GM10248 (cell line): ENCODE data around the gene BPHL.
"Not testable (repeated sequence)": the region's sequence is repeated elsewhere in the genome, so short reads cannot be mapped to it uniquely, and the experiment has no call there.

Source experiments
- CTCF ChIA-PET: fragments of 300-600 bp; sonication (Branson Sonifier 250); formaldehyde crosslinking; extraction: SDS; loops from one replicate; lab custom pipeline; 2021; ENCODE audit warnings: antibody characterized with exemption; lab: Yijun Ruan, JAX
- POLR2A ChIA-PET: fragments of 350-650 bp; sonication (Branson Sonifier 250); formaldehyde crosslinking; extraction: SDS; loops from one replicate; lab custom pipeline; 2020; ENCODE audit warnings: antibody characterized with exemption; lab: Yijun Ruan, JAX
- DNase-seq: peaks from one replicate; pipeline ENCODE4 v3.0.0; 2012; ENCODE audit errors: extremely low spot score
- TF ChIP-seq, protein P1 (sequence below): IDR thresholded peaks from 2 replicates; pipeline ENCODE4 v1.5.1; 2012; ENCODE audit warnings: mild to moderate bottlenecking, low read depth; ENCODE audit errors: extremely low read depth, missing control alignments, control extremely low read depth

BPHL gene

DNA sequence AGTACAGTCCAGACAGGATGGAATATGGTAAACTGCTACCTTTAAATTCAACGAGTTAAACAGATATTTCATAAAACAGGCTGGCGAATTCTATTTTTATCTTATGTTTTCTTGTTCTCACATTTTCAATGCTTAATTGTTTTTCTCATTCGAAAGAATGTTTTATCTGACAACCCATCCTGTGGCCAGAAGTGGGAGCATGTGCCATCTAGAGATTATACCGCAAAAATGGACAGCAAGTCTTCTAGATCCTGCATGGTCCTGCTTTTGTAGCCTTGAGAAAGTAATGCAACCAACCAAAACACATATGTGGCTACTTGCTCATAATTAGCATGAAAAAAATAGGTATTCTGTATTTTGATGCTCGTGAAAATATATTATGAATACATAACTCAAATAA lies 78.3 kb downstream of the BPHL start:
- POLR2A ChIA-PET: no interaction called here
- TF ChIP-seq, protein P1, sequence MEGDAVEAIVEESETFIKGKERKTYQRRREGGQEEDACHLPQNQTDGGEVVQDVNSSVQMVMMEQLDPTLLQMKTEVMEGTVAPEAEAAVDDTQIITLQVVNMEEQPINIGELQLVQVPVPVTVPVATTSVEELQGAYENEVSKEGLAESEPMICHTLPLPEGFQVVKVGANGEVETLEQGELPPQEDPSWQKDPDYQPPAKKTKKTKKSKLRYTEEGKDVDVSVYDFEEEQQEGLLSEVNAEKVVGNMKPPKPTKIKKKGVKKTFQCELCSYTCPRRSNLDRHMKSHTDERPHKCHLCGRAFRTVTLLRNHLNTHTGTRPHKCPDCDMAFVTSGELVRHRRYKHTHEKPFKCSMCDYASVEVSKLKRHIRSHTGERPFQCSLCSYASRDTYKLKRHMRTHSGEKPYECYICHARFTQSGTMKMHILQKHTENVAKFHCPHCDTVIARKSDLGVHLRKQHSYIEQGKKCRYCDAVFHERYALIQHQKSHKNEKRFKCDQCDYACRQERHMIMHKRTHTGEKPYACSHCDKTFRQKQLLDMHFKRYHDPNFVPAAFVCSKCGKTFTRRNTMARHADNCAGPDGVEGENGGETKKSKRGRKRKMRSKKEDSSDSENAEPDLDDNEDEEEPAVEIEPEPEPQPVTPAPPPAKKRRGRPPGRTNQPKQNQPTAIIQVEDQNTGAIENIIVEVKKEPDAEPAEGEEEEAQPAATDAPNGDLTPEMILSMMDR: no peak
- CTCF ChIA-PET: interaction anchor here (1.8 to 4.1 kb wide), 2 partner anchors 10 to 12 kb away, joined by 5 to 16 read pairs; no protein-coding TSS in a partner anchor
- DNase-seq: no peak

DNA sequence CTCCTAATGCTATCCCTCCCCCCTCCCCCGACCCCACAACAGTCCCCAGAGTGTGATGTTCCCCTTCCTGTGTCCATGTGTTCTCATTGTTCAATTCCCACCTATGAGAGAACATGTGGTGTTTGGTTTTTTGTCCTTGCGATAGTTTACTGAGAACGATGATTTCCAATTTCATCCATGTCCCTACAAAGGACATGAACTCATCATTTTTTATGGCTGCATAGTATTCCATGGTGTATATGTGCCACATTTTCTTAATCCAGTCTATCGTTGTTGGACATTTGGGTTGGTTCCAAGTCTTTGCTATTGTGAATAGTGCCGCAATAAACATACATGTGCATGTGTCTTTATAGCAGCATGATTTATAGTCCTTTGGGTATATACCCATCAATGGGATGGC lies 79.2 kb downstream of the BPHL start:
- DNase-seq, POLR2A ChIA-PET, CTCF ChIA-PET: not testable (repeated sequence)

DNA sequence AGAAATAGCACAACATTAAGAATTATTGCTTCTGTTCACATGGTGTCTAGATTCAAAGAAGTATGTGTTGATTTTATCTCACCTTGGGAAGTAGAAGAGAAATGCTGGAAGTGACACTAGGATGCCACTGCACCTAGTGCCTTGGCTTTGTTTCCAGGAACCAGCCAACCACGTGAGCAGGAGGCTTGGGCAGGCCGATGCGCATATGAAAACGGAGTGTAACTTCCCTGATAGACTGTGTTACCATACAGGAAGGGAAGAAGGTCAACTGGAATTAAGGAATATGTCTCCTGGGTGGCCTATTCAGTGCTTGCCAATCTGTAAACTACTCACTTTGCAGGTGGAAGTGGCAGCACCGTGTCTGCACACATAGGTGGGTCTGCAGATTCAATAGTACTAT lies 80.9 kb downstream of the BPHL start:
- TF ChIP-seq, protein P1: no peak
- POLR2A ChIA-PET: no interaction called here
- no peak for DNase-seq
- CTCF ChIA-PET: interaction anchor here (1.7 kb wide), 1 partner anchor 11 kb away, joined by 4 read pairs; no protein-coding TSS in a partner anchor

DNA sequence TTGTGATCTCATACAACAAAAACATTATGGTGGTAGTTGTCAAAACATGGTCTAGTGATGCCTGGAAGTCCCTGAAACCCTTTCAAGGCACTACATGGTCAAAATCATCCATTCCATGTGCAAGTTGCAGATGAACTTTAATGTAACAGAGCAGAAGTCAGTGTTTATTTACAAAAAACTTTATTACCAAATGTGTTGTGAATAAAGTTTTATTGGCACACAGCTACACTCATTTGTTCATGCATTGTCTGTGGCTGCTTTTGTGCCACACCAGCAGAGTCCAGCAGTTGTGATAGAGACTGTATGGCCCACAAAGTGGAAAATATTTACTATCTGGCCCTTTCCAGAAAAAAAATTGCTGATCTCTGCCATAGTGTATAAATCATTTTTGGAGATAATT lies 82.2 kb downstream of the BPHL start:
- CTCF ChIA-PET: interaction anchor here (1.3 to 1.7 kb wide), 3 partner anchors 9 to 44 kb away, joined by 3 to 4 read pairs (median 3); partner anchors contain the start of gene TUBB2A
- TF ChIP-seq, protein P1: no peak
- no peak for DNase-seq
- POLR2A ChIA-PET: interaction anchor here (0.5 kb wide), 1 partner anchor 76 kb away, joined by 5 read pairs; no protein-coding TSS in a partner anchor

DNA sequence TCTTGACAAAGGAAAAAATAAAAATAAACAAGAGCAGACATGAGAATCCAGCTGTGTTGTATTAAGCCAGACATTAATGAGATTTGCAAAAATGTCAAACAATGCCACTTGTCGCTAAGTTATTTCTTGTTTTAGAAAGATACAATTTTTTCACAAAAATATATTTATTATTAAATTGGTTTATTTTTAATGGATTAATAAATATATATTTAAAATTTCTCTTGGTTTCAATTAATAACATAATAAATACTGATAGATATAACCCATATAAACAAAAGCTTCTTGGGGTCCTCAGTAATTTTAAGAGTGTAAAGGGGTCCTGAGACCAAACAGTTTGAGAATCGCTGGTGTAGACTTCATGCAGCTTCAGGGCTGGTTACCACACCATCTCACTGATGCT lies 82.9 kb downstream of the BPHL start:
- ChIA-PET POLR2A (no interaction called here), CTCF (interaction anchor here (1.3 to 1.5 kb wide), 2 partner anchors 8 to 44 kb away, joined by 3 read pairs; partner anchors contain the start of gene TUBB2A)
- TF ChIP-seq, protein P1: no peak
- no peak for DNase-seq
